ENCODE measurements around the gene CASKIN2. TPM values are rescaled to one million over a fixed set of nuclear protein-coding genes. Genes with fewer than 3 reads are reported as not detected.
A peak's percentile ranks its signal among the peaks of the same experiment; 100 is the strongest.

Gene CASKIN2
- total RNA-seq, 1 donor from 2014 or later, result 50.6 TPM

GRCh38 chr17:75502072-75502720, 13.1 kb downstream of the CASKIN2 start:
- peaks cover 8% of the 10 kb centered on the region for H3K36me3 Mint-ChIP-seq (ENCODE audit: insufficient read depth)
- no peaks in the 10 kb centered on the region for H3K4me1 Mint-ChIP-seq (ENCODE audit: low read depth)
- DNase-seq (ENCODE audit: low spot score, unreplicated experiment), result no peak
- H3K27me3 Mint-ChIP-seq, result no peaks in the 10 kb centered on the region
- no peaks in the 10 kb centered on the region for H3K9me3 Mint-ChIP-seq (ENCODE audit: low read depth)
- H3K27ac Mint-ChIP-seq, result no peak overlapping the region
- no peak overlapping the region for H3K4me3 Mint-ChIP-seq (ENCODE audit: low read depth)
- no peak for TF ChIP-seq CTCF (IDR thresholded peaks at IDR 0.05; ENCODE audit: unreplicated experiment)

- no peak for TF ChIP-seq CTCF (IDR thresholded peaks at IDR 0.05; ENCODE audit: unreplicated experiment)
- no peaks in the 10 kb centered on the region for H3K4me1 Mint-ChIP-seq (ENCODE audit: low read depth)
Measured at GRCh38 chr17:75501378-75502071, 13.8 kb downstream of the CASKIN2 start.

GRCh38 chr17:75500419-75501216, 14.7 kb downstream of the CASKIN2 start:
- Mint-ChIP-seq H3K36me3 (ENCODE audit: insufficient read depth) (peaks cover 4% of the 10 kb centered on the region), H3K27me3 (no peaks in the 10 kb centered on the region), H3K27ac (peak overlapping the region; percentile 41), H3K4me3 (ENCODE audit: low read depth) (no peak overlapping the region), H3K9me3 (ENCODE audit: low read depth) (no peaks in the 10 kb centered on the region), H3K4me1 (ENCODE audit: low read depth) (no peaks in the 10 kb centered on the region)
- no peak for DNase-seq (ENCODE audit: low spot score, unreplicated experiment)
- no peak for TF ChIP-seq CTCF (IDR thresholded peaks at IDR 0.05; ENCODE audit: unreplicated experiment)

More at GRCh38 chr17:75501378-75502071, 13.8 kb downstream of the CASKIN2 start:
- DNase-seq (ENCODE audit: low spot score, unreplicated experiment), result no peak
- no peak overlapping the region for H3K27ac Mint-ChIP-seq
- H3K36me3 Mint-ChIP-seq (ENCODE audit: insufficient read depth), result peaks cover 8% of the 10 kb centered on the region
- H3K27me3 Mint-ChIP-seq, result no peaks in the 10 kb centered on the region
- no peaks in the 10 kb centered on the region for H3K9me3 Mint-ChIP-seq (ENCODE audit: low read depth)
- H3K4me3 Mint-ChIP-seq (ENCODE audit: low read depth), result no peak overlapping the region

- no peaks in the 10 kb centered on the region for H3K4me1 Mint-ChIP-seq (ENCODE audit: low read depth)
- DNase-seq (ENCODE audit: low spot score, unreplicated experiment), result no peak
- TF ChIP-seq CTCF (IDR thresholded peaks at IDR 0.05; ENCODE audit: unreplicated experiment), result no peak
- no peak overlapping the region for H3K4me3 Mint-ChIP-seq (ENCODE audit: low read depth)
- peaks cover 1% of the 10 kb centered on the region for H3K36me3 Mint-ChIP-seq (ENCODE audit: insufficient read depth)
- H3K27ac Mint-ChIP-seq, result no peak overlapping the region
- no peaks in the 10 kb centered on the region for H3K27me3 Mint-ChIP-seq
- H3K9me3 Mint-ChIP-seq (ENCODE audit: low read depth), result no peaks in the 10 kb centered on the region
Measured at GRCh38 chr17:75499313-75500022, 15.9 kb downstream of the CASKIN2 start.

All from progenitor cell of endocrine pancreas (in vitro differentiated cells).